Body of pancreas (tissue), 4 donors: Measurements from ENCODE around the gene DYRK1A.

Experiments
- POLR2A ChIP-seq, 3 donors: fragments of 450-650 bp; IDR thresholded peaks; one replicate each; pipeline ENCODE4 v1.6.1; 2016; ENCODE audit warnings: antibody characterized with exemption in 3 of 3, mild to moderate bottlenecking in 2 of 3
- TF ChIP-seq, protein P1 (sequence below), 7 experiments: fragments of 450-650 bp in 4 of 7; fragments of 200-600 bp in 3 of 7; sonication (generic) in 3 of 7; IDR thresholded peaks; one replicate each; pipeline ENCODE4 v1.5.1; 2016 to 2019; ENCODE audit warnings: antibody characterized with exemption in 7 of 7

DNA sequence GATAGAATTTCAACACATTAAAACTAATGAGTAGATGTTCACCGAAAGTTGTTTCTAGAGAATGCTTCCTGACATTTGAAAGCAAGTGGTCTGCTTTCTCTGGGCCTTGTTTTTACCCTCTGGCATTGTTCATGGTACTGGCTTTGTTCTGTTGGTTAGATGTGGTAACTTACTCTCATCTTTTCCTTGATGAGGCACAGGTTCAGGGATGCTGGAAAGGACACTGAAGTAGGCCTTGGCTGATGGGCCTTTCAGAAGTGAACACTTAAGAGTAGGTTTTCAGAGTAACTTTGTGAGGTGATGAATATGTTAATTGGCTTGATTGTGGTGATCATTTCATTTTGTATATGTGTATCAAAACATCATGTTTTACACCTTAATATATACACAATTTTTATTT lies 55.8 kb downstream of the DYRK1A start:
- TF ChIP-seq, protein P1, sequence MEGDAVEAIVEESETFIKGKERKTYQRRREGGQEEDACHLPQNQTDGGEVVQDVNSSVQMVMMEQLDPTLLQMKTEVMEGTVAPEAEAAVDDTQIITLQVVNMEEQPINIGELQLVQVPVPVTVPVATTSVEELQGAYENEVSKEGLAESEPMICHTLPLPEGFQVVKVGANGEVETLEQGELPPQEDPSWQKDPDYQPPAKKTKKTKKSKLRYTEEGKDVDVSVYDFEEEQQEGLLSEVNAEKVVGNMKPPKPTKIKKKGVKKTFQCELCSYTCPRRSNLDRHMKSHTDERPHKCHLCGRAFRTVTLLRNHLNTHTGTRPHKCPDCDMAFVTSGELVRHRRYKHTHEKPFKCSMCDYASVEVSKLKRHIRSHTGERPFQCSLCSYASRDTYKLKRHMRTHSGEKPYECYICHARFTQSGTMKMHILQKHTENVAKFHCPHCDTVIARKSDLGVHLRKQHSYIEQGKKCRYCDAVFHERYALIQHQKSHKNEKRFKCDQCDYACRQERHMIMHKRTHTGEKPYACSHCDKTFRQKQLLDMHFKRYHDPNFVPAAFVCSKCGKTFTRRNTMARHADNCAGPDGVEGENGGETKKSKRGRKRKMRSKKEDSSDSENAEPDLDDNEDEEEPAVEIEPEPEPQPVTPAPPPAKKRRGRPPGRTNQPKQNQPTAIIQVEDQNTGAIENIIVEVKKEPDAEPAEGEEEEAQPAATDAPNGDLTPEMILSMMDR (IDR thresholded peaks at IDR 0.05), result no peak
- no peak for TF ChIP-seq POLR2A (IDR thresholded peaks at IDR 0.05)
